Measurements from ENCODE around the gene ELMO3. TPM values are rescaled to one million over a fixed set of nuclear protein-coding genes. Genes with fewer than 3 reads are reported as not detected.

Gene ELMO3
- total RNA-seq, 1 donor from 2014 or later = not detected

GRCh38 chr16:67162506-67163163, 36.3 kb upstream of the ELMO3 start:
- TF ChIP-seq CTCF (IDR thresholded peaks at IDR 0.05) = no peak
- intact Hi-C loops (cut with DNase I) = loop anchor here (1.0 kb wide), 1 partner anchor 22 kb away; no protein-coding TSS in a partner anchor
- no peaks in the 10 kb centered on the region for H3K27me3 ChIP-seq
- H3K36me3 ChIP-seq = no peaks in the 10 kb centered on the region
- H3K4me1 ChIP-seq = peaks cover 21 to 41% of the 10 kb centered on the region in 2 donors
- DNase-seq (ENCODE audit: low spot score in 2 of 2) = no peak
- peak overlapping the region; percentile 77 to 79 for H3K27ac ChIP-seq
- H3K4me3 ChIP-seq = peak overlapping the region; percentile 50 to 57
- H3K9me3 ChIP-seq = no peaks in the 10 kb centered on the region

GRCh38 chr16:67163164-67163998, 35.5 kb upstream of the ELMO3 start:
- intact Hi-C loops (cut with DNase I) = loop anchor here (1.0 kb wide), 1 partner anchor 21 kb away; no protein-coding TSS in a partner anchor
- DNase-seq (ENCODE audit: low spot score in 2 of 2) = peak in 1 of 2 donors; percentile 86
- TF ChIP-seq CTCF (IDR thresholded peaks at IDR 0.05) = peak in 1 of 3 experiments; percentile 10
- Histone ChIP-seq H3K27ac (peak overlapping the region; percentile 77 to 79), H3K9me3 (no peaks in the 10 kb centered on the region), H3K4me3 (peak overlapping the region; percentile 50 to 57), H3K4me1 (peaks cover 21 to 41% of the 10 kb centered on the region in 2 donors), H3K27me3 (no peaks in the 10 kb centered on the region), H3K36me3 (no peaks in the 10 kb centered on the region)

GRCh38 chr16:67163999-67164558, 34.9 kb upstream of the ELMO3 start:
- DNase-seq (ENCODE audit: low spot score in 2 of 2) = no peak
- peak overlapping the region; percentile 50 to 57 for H3K4me3 ChIP-seq
- no peaks in the 10 kb centered on the region for H3K27me3 ChIP-seq
- peak overlapping the region; percentile 77 to 79 for H3K27ac ChIP-seq
- peaks cover 22 to 42% of the 10 kb centered on the region in 2 donors for H3K4me1 ChIP-seq
- H3K9me3 ChIP-seq = no peaks in the 10 kb centered on the region
- intact Hi-C loops (cut with DNase I) = loop anchor here (1.0 kb wide), 1 partner anchor 20 kb away; no protein-coding TSS in a partner anchor
- no peak for TF ChIP-seq CTCF (IDR thresholded peaks at IDR 0.05)
- H3K36me3 ChIP-seq = no peaks in the 10 kb centered on the region

GRCh38 chr16:67164599-67165061, 34.3 kb upstream of the ELMO3 start, which contains the start of gene HSF4:
TSS of gene HSF4 (plus strand) at chr16:67164745. CDS start at chr16:67164812, 67 bp downstream.
- no peaks in the 10 kb centered on the region for H3K9me3 ChIP-seq
- peak within 1 kb of the TSS; percentile 77 to 79 for H3K27ac ChIP-seq
- no peak for TF ChIP-seq CTCF (IDR thresholded peaks at IDR 0.05)
- peaks cover 28 to 48% of the 10 kb centered on the region in 2 donors for H3K4me1 ChIP-seq
- peak in 1 of 2 donors; percentile 82 for DNase-seq (ENCODE audit: low spot score in 2 of 2)
- H3K27me3 ChIP-seq = no peaks in the 10 kb centered on the region
- peak within 1 kb of the TSS; percentile 50 to 57 for H3K4me3 ChIP-seq
- no peaks in the 10 kb centered on the region for H3K36me3 ChIP-seq
- intact Hi-C loops (cut with DNase I) = no loop called here

All from ascending aorta (tissue), 2 donors.